HEK293 (cell line): ENCODE results near the gene OLIG1.

Experiments
- CTCF ChIA-PET: fragments of 350-600 bp; formaldehyde crosslinking; extraction: SDS; loops from one replicate; lab custom pipeline; 2021; ENCODE audit warnings: antibody characterized with exemption; lab: Yijun Ruan, JAX
- POLR2A ChIA-PET: fragments of 300-600 bp; formaldehyde crosslinking; extraction: SDS; loops from one replicate; lab custom pipeline; 2020; ENCODE audit warnings: antibody characterized with exemption, inconsistent platforms; lab: Yijun Ruan, JAX
- H3K27ac ChIP-seq: fragments of 200-500 bp; sonication (Bioruptor generic); 2 replicates; pipeline ENCODE4 v1.5.1; 2014; ENCODE audit warnings: low read depth, low read length, control low read depth, inconsistent platforms; ENCODE audit errors: extremely low read depth
- H3K36me3 ChIP-seq, 2 experiments: fragments of 200-500 bp in 1 of 2; sonication (Bioruptor generic) in 1 of 2; 1 replicate in 1 of 2; 2 replicates in 1 of 2; pipeline ENCODE4 v1.5.1; 2014 to 2017; ENCODE audit warnings: inconsistent platforms in 2 of 2, low read length in 2 of 2; ENCODE audit not compliant: control insufficient read depth in 2 of 2, insufficient read depth in 1 of 2
- H3K4me1 ChIP-seq: fragments of 200-500 bp; sonication (Bioruptor generic); 2 replicates; pipeline ENCODE4 v1.5.1; 2014; ENCODE audit warnings: mild to moderate bottlenecking, low read length, inconsistent platforms; ENCODE audit not compliant: control insufficient read depth, insufficient read depth
- H3K4me3 ChIP-seq: 2 replicates; pipeline ENCODE4 v1.5.1; 2011; ENCODE audit warnings: low read depth, mild to moderate bottlenecking, control low read depth, low read length, moderate library complexity
- H3K9me3 ChIP-seq: fragments of 200-500 bp; sonication (Bioruptor generic); 2 replicates; pipeline ENCODE4 v1.5.1; 2014; ENCODE audit warnings: low read depth, low read length, inconsistent platforms; ENCODE audit not compliant: control insufficient read depth, insufficient read depth
- EGR2 ChIP-seq: fragments of 450-650 bp; formaldehyde crosslinking; IDR thresholded peaks from 2 replicates; pipeline ENCODE4 v1.5.1; 2016; ENCODE audit warnings: low read depth, missing biosample characterization, missing genetic modification characterization
- KLF8 ChIP-seq: fragments of 450-650 bp; formaldehyde crosslinking; IDR thresholded peaks from 2 replicates; pipeline ENCODE4 v1.5.1; 2016; ENCODE audit warnings: missing biosample characterization, missing genetic modification characterization
- SALL2 ChIP-seq: fragments of 450-650 bp; formaldehyde crosslinking; IDR thresholded peaks from 2 replicates; pipeline ENCODE4 v1.5.0; 2017; ENCODE audit warnings: missing biosample characterization, mild to moderate bottlenecking, missing genetic modification characterization, borderline replicate concordance
- YY1 ChIP-seq: fragments of 450-650 bp; formaldehyde crosslinking; IDR thresholded peaks from 2 replicates; pipeline ENCODE4 v1.5.1; 2018; ENCODE audit warnings: missing biosample characterization, missing genetic modification characterization
- ZNF133 ChIP-seq: fragments of 450-650 bp; formaldehyde crosslinking; IDR thresholded peaks from 2 replicates; pipeline ENCODE4 v1.5.1; 2016; ENCODE audit warnings: missing biosample characterization, missing genetic modification characterization
- ZNF155 ChIP-seq: fragments of 450-650 bp; formaldehyde crosslinking; IDR thresholded peaks from 2 replicates; pipeline ENCODE4 v1.5.1; 2016; ENCODE audit warnings: missing biosample characterization, missing genetic modification characterization
- ZNF16 ChIP-seq: fragments of 450-650 bp; formaldehyde crosslinking; IDR thresholded peaks from 2 replicates; pipeline ENCODE4 v1.5.1; 2016; ENCODE audit warnings: low read depth, missing biosample characterization, missing genetic modification characterization
- ZNF221 ChIP-seq: fragments of 450-650 bp; formaldehyde crosslinking; IDR thresholded peaks from 2 replicates; pipeline ENCODE4 v1.5.1; 2017; ENCODE audit warnings: missing biosample characterization, missing genetic modification characterization, borderline replicate concordance
- ZNF544 ChIP-seq: fragments of 450-650 bp; formaldehyde crosslinking; IDR thresholded peaks from 2 replicates; pipeline ENCODE4 v1.5.0; 2017; ENCODE audit warnings: missing biosample characterization, missing genetic modification characterization
- ZNF658 ChIP-seq: fragments of 450-650 bp; formaldehyde crosslinking; IDR thresholded peaks from 2 replicates; pipeline ENCODE4; 2016; ENCODE audit warnings: missing biosample characterization, missing genetic modification characterization
- ZSCAN4 ChIP-seq: fragments of 450-650 bp; formaldehyde crosslinking; IDR thresholded peaks from 2 replicates; pipeline ENCODE4 v1.5.1; 2017; ENCODE audit warnings: missing biosample characterization, missing genetic modification characterization

The OLIG1 gene

GRCh38 chr21:33116676-33117075 is 46.7 kb downstream of the OLIG1 start:
- Histone ChIP-seq H3K4me1 (peaks cover 2% of the 10 kb centered on the region; the same call in 1 of the 2 replicates), H3K27ac (no peak overlapping the region), H3K4me3 (no peak overlapping the region), H3K9me3 (no peaks in the 10 kb centered on the region), H3K36me3 (no peaks in the 10 kb centered on the region)
- TF ChIP-seq SALL2 (tag by site-specific recombination) (no peak), ZNF155 (tag by site-specific recombination) (no peak), ZNF221 (no peak), EGR2 (tag by site-specific recombination) (no peak), ZNF16 (no peak), ZNF544 (tag by site-specific recombination) (no peak), KLF8 (tag by site-specific recombination) (no peak), ZNF658 (tag by site-specific recombination) (no peak)
- POLR2A ChIA-PET: no interaction called here
- CTCF ChIA-PET: interaction anchor here (0.7 to 1.9 kb wide), 2 partner anchors 11 to 232 kb away, joined by 3 to 8 read pairs; no protein-coding TSS in a partner anchor

GRCh38 chr21:33117101-33117888 is 47.4 kb downstream of the OLIG1 start:
- POLR2A ChIA-PET: no interaction called here
- H3K9me3 ChIP-seq: no peaks in the 10 kb centered on the region
- H3K4me1 ChIP-seq: peaks cover 2% of the 10 kb centered on the region; the same call in 1 of the 2 replicates
- H3K27ac ChIP-seq: no peak overlapping the region
- CTCF ChIA-PET: interaction anchor here (1.7 to 1.9 kb wide), 2 partner anchors 10 kb away, joined by 6 to 8 read pairs; no protein-coding TSS in a partner anchor
- TF ChIP-seq ZNF133 (tag by site-specific recombination) (no peak), YY1 (no peak), ZSCAN4 (tag by site-specific recombination) (peak; percentile 51)
- H3K4me3 ChIP-seq: no peak overlapping the region
- H3K36me3 ChIP-seq: no peaks in the 10 kb centered on the region
